Natural killer cell (primary cell): ENCODE measurements around the gene CAMTA1. TPM values are rescaled to one million over a fixed set of nuclear protein-coding genes. Genes with fewer than 3 reads are reported as not detected.

Experiments used
- ATAC-seq, 3 donors: fragments of 150-1000 bp in 2 of 3; fragments of 200-7000 bp in 1 of 3; cut with Tn5 transposase; 1 replicate in 1 of 3; 2 replicates in 2 of 3; pipeline ENCODE4 v1.10.0; 2021; ENCODE audit warnings: mild to moderate bottlenecking in 2 of 3, moderate library complexity in 2 of 3
- DNase-seq, 2 donors: peaks; one replicate each; pipeline versions ENCODE4 v3.0.0 to v3.0.0-alpha.2; 2013 to 2021; ENCODE audit warnings: mixed read lengths in 1 of 2
- H3K27ac ChIP-seq: one replicate; pipeline ENCODE4 v1.5.1; 2013; ENCODE audit warnings: mild to moderate bottlenecking, low read length
- H3K27me3 ChIP-seq: one replicate; pipeline ENCODE4 v1.6.1; 2013; ENCODE audit warnings: low read length; ENCODE audit not compliant: control insufficient read depth, insufficient read depth
- H3K36me3 ChIP-seq: one replicate; pipeline ENCODE4 v1.6.1; 2013; ENCODE audit warnings: low read length; ENCODE audit not compliant: control insufficient read depth, insufficient read depth
- H3K4me1 ChIP-seq: one replicate; pipeline ENCODE4 v1.6.1; 2013; ENCODE audit warnings: low read length; ENCODE audit not compliant: control insufficient read depth, insufficient read depth
- H3K4me3 ChIP-seq: one replicate; pipeline ENCODE4 v1.5.1; 2013; ENCODE audit warnings: low read length
- H3K9me3 ChIP-seq: one replicate; pipeline ENCODE4 v1.6.1; 2013; ENCODE audit warnings: low read length; ENCODE audit not compliant: control insufficient read depth, insufficient read depth
- H3K27ac Mint-ChIP-seq, 2 donors: one replicate each; pipeline ENCODE4 v1.8.0; 2022; ENCODE audit warnings: mild to moderate bottlenecking in 2 of 2, mixed read lengths in 2 of 2, moderate library complexity in 1 of 2
- H3K27me3 Mint-ChIP-seq, 2 donors: one replicate each; pipeline ENCODE4 v1.8.0; 2022; ENCODE audit warnings: low read depth in 2 of 2, mixed read lengths in 2 of 2
- H3K36me3 Mint-ChIP-seq: one replicate; pipeline ENCODE4 v1.8.0; 2022; ENCODE audit warnings: mixed read lengths
- H3K4me1 Mint-ChIP-seq, 2 donors: one replicate each; pipeline ENCODE4 v1.8.0; 2022; ENCODE audit warnings: mixed read lengths in 2 of 2
- H3K4me3 Mint-ChIP-seq: one replicate; pipeline ENCODE4 v1.8.0; 2022; ENCODE audit warnings: mild to moderate bottlenecking, moderate library complexity, mixed read lengths
- H3K9me3 Mint-ChIP-seq, 2 donors: one replicate each; pipeline ENCODE4 v1.8.0; 2022; ENCODE audit warnings: mixed read lengths in 2 of 2
- WGBS: methylation state at CpG from one replicate; pipeline ENCODE4 v1.1.7; 2013; ENCODE audit warnings: missing lambda C conversion rate; ENCODE audit not compliant: insufficient coverage; 5-methylcytosine and 5-hydroxymethylcytosine counted together
- intact Hi-C: fragments of 100-400 bp; cut with micrococcal nuclease; formaldehyde crosslinking; loops from one replicate; pipeline ENCODE4 v1.14.2; 2022
- total RNA-seq, 4 donors: library from RNA; stranded (reverse); fragments of 120-200 nt in 1 of 4; gene quantifications; one replicate each; pipeline versions ENCODE4 v1.2.3 to v1.2.4, GENCODE V29; 2013 to 2022
- TF ChIP-seq, protein P1 (sequence below): fragments of 200-600 bp; IDR thresholded peaks from one replicate; pipeline ENCODE4 v1.8.0; 2022; ENCODE audit warnings: antibody characterized with exemption

The CAMTA1 gene
- total RNA-seq, 3 donors from 2014 or later (not counting 1 experiment from before 2014, with no cell fraction given), result 40.6 to 53.3 (median 44.9) TPM

DNA sequence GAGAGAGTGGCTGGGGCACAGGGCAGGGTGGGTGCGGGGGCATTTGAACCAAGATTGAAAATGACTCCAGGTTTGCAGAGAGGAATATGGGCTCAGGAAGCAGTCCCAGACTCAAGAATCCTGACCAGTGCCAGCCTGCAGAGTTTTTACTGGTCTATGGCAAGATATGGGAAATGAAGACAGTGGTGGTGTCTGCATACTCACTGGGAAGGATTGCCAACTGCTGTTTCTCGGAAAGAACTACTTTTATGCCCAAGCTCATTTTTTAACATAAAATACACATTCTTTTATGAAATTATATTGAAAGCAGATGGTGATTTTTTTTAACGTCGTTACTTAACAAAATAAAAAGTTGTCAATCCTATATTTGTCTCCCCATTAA, 401.8 kb downstream of the CAMTA1 start:
- Mint-ChIP-seq H3K4me3 (no peak overlapping the region), H3K36me3 (no peaks in the 10 kb centered on the region), H3K4me1 (no peaks in the 10 kb centered on the region), H3K9me3 (no peaks in the 10 kb centered on the region), H3K27ac (no peak overlapping the region), H3K27me3 (peaks cover 17 to 42% of the 10 kb centered on the region in 2 donors)
- WGBS, result 88% methylated on average over 1 of the region's 4 CpGs
- Histone ChIP-seq H3K4me1 (no peaks in the 10 kb centered on the region), H3K4me3 (no peak overlapping the region), H3K27ac (no peak overlapping the region), H3K27me3 (no peaks in the 10 kb centered on the region), H3K9me3 (no peaks in the 10 kb centered on the region), H3K36me3 (no peaks in the 10 kb centered on the region)
- ATAC-seq, result no peak
- TF ChIP-seq, protein P1, sequence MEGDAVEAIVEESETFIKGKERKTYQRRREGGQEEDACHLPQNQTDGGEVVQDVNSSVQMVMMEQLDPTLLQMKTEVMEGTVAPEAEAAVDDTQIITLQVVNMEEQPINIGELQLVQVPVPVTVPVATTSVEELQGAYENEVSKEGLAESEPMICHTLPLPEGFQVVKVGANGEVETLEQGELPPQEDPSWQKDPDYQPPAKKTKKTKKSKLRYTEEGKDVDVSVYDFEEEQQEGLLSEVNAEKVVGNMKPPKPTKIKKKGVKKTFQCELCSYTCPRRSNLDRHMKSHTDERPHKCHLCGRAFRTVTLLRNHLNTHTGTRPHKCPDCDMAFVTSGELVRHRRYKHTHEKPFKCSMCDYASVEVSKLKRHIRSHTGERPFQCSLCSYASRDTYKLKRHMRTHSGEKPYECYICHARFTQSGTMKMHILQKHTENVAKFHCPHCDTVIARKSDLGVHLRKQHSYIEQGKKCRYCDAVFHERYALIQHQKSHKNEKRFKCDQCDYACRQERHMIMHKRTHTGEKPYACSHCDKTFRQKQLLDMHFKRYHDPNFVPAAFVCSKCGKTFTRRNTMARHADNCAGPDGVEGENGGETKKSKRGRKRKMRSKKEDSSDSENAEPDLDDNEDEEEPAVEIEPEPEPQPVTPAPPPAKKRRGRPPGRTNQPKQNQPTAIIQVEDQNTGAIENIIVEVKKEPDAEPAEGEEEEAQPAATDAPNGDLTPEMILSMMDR, result no peak
- DNase-seq, result no peak
- intact Hi-C loops, result no loop called here

DNA sequence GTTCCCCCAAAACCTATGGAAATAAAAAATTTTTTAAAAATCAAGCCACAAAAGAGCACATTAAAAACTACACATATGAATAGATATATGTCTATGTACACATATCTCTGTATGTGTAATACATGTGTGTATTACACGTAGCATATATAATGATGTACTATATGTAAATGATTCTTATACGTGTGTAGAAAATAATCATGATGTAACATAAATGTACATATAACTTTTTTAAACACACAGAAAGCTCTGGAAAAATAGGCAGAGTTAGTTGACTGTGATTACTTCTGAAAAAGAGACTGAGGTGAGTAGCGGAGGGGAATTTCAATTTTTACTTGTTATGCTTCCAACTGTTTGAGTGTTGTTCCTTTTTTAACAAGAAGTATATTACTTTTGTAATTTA, 405.0 kb downstream of the CAMTA1 start:
- DNase-seq, result no peak
- H3K4me3 ChIP-seq, result no peak overlapping the region
- no peaks in the 10 kb centered on the region for H3K36me3 ChIP-seq
- Mint-ChIP-seq H3K4me1 (no peaks in the 10 kb centered on the region), H3K27me3 (peaks cover 8 to 20% of the 10 kb centered on the region in 2 donors), H3K9me3 (no peaks in the 10 kb centered on the region), H3K27ac (no peak overlapping the region), H3K4me3 (no peak overlapping the region), H3K36me3 (no peaks in the 10 kb centered on the region)
- no peaks in the 10 kb centered on the region for H3K4me1 ChIP-seq
- intact Hi-C loops, result no loop called here
- no peak overlapping the region for H3K27ac ChIP-seq
- no peak for ATAC-seq
- no peaks in the 10 kb centered on the region for H3K27me3 ChIP-seq
- no peaks in the 10 kb centered on the region for H3K9me3 ChIP-seq
- TF ChIP-seq, protein P1, result no peak
- WGBS, result no CpG with 5 or more reads among the region's 3 CpGs

DNA sequence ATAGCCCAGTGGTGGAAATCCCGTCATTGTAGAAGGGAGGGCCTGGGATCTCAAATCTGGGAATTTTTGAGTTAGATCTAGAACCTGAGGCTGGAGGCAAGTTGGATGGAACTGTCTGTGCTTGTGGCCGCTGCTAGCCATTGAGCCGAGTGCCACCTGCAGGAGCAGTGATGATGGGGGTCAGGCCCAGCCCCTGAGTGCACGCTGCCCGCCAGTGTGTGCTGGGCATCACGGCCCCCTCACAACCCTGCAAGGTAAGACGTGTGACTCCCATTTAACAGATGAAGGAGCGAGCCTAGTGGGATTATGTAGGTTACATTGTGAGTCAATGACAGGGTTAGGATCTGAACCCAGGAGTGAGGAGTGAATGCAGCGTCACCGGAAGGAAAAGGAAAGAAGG, 407.2 kb downstream of the CAMTA1 start:
- TF ChIP-seq, protein P1, result no peak
- Histone ChIP-seq H3K27me3 (no peaks in the 10 kb centered on the region), H3K36me3 (no peaks in the 10 kb centered on the region), H3K4me1 (no peaks in the 10 kb centered on the region), H3K4me3 (no peak overlapping the region), H3K27ac (no peak overlapping the region), H3K9me3 (no peaks in the 10 kb centered on the region)
- Mint-ChIP-seq H3K36me3 (no peaks in the 10 kb centered on the region), H3K9me3 (no peaks in the 10 kb centered on the region), H3K27ac (no peak overlapping the region), H3K4me3 (no peak overlapping the region), H3K4me1 (no peaks in the 10 kb centered on the region), H3K27me3 (peaks cover 4 to 10% of the 10 kb centered on the region in 2 donors)
- WGBS, result 88% methylated on average over 10 of the region's 10 CpGs
- intact Hi-C loops, result no loop called here
- ATAC-seq, result no peak
- DNase-seq, result no peak
